GM10248 (cell line): ENCODE results near the gene CYBB.

Experiments
- CTCF ChIA-PET: fragments of 300-600 bp; sonication (Branson Sonifier 250); formaldehyde crosslinking; extraction: SDS; loops from one replicate; lab custom pipeline; 2021; ENCODE audit warnings: antibody characterized with exemption; lab: Yijun Ruan, JAX
- POLR2A ChIA-PET: fragments of 350-650 bp; sonication (Branson Sonifier 250); formaldehyde crosslinking; extraction: SDS; loops from one replicate; lab custom pipeline; 2020; ENCODE audit warnings: antibody characterized with exemption; lab: Yijun Ruan, JAX
- DNase-seq: peaks from one replicate; pipeline ENCODE4 v3.0.0; 2012; ENCODE audit errors: extremely low spot score
- TF ChIP-seq, protein P1 (sequence below): IDR thresholded peaks from 2 replicates; pipeline ENCODE4 v1.5.1; 2012; ENCODE audit warnings: mild to moderate bottlenecking, low read depth; ENCODE audit errors: extremely low read depth, missing control alignments, control extremely low read depth

CYBB gene

GRCh38 chrX:37803057-37803456 is 23.2 kb downstream of the CYBB start:
- ChIA-PET POLR2A (no interaction called here), CTCF (no interaction called here)
- no peak for DNase-seq
- TF ChIP-seq, protein P1, sequence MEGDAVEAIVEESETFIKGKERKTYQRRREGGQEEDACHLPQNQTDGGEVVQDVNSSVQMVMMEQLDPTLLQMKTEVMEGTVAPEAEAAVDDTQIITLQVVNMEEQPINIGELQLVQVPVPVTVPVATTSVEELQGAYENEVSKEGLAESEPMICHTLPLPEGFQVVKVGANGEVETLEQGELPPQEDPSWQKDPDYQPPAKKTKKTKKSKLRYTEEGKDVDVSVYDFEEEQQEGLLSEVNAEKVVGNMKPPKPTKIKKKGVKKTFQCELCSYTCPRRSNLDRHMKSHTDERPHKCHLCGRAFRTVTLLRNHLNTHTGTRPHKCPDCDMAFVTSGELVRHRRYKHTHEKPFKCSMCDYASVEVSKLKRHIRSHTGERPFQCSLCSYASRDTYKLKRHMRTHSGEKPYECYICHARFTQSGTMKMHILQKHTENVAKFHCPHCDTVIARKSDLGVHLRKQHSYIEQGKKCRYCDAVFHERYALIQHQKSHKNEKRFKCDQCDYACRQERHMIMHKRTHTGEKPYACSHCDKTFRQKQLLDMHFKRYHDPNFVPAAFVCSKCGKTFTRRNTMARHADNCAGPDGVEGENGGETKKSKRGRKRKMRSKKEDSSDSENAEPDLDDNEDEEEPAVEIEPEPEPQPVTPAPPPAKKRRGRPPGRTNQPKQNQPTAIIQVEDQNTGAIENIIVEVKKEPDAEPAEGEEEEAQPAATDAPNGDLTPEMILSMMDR: no peak

GRCh38 chrX:37809970-37810369 is 30.1 kb downstream of the CYBB start:
- CTCF ChIA-PET: no interaction called here
- no peak for DNase-seq
- TF ChIP-seq, protein P1: no peak
- POLR2A ChIA-PET: no interaction called here

- DNase-seq: no peak
- CTCF ChIA-PET: interaction anchor here (0.7 kb wide), 1 partner anchor 21 kb away, joined by 3 read pairs; no protein-coding TSS in a partner anchor
- TF ChIP-seq, protein P1: no peak
- POLR2A ChIA-PET: no interaction called here
These were observed 32.3 kb downstream of the CYBB start for GRCh38 chrX:37812110-37812509.

DNA sequence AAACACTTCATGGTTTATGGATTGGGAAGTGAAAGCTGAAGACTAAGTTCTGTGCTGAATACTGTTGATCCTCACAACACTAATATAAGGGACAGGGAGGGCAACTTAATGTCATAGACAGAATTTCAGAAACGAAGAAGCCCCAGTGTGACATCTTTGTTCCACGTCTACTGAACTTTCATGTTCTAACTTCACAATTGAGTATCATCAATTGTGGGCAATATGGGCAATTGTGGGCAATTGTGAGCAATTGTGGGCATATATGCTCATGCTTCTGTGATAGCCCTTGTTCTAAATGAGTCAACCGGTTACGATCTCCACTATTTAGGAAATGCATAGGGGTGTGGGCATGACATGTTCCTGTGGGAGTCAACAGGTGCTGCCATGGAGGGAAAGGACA is 33.7 kb downstream of the CYBB start:
- ChIA-PET POLR2A (no interaction called here), CTCF (interaction anchor here (1.1 kb wide), 1 partner anchor 10 kb away, joined by 3 read pairs; no protein-coding TSS in a partner anchor)
- TF ChIP-seq, protein P1: no peak
- DNase-seq: no peak

GRCh38 chrX:37815366-37815765 is 35.5 kb downstream of the CYBB start:
- CTCF ChIA-PET: interaction anchor here (1.3 to 1.4 kb wide), 3 partner anchors 9 to 70 kb away, joined by 3 to 6 read pairs (median 5); no protein-coding TSS in a partner anchor
- TF ChIP-seq, protein P1: no peak
- DNase-seq: no peak
- POLR2A ChIA-PET: no interaction called here

- DNase-seq: no peak
- ChIA-PET POLR2A (no interaction called here), CTCF (interaction anchor here (0.8 to 1.4 kb wide), 4 partner anchors 9 to 510 kb away, joined by 3 to 8 read pairs (median 4); partner anchors contain the start of gene RPGR)
- TF ChIP-seq, protein P1: no peak
These were observed 36.9 kb downstream of the CYBB start for GRCh38 chrX:37816766-37817165.
